Hepatocyte (in vitro differentiated cells): ENCODE data around the gene SLC44A1.

Source experiments
- EZH2 ChIP-seq: fragments of 200-600 bp; sonication (generic); IDR thresholded peaks from 2 replicates; pipeline ENCODE4 v1.6.1; 2016; ENCODE audit warnings: antibody characterized with exemption, mild to moderate bottlenecking, borderline replicate concordance
- EZH2phosphoT487 ChIP-seq: fragments of 200-600 bp; sonication (generic); IDR thresholded peaks from one replicate; pipeline ENCODE4 v1.6.1; 2018; ENCODE audit warnings: antibody characterized with exemption, mild to moderate bottlenecking, low read depth, moderate library complexity; ENCODE audit not compliant: unreplicated experiment, severe bottlenecking
- TF ChIP-seq, protein P1 (sequence below): fragments of 200-600 bp; sonication (generic); IDR thresholded peaks from 2 replicates; pipeline ENCODE4 v1.5.1; 2016; ENCODE audit warnings: antibody characterized with exemption, mild to moderate bottlenecking; ENCODE audit not compliant: poor library complexity

DNA sequence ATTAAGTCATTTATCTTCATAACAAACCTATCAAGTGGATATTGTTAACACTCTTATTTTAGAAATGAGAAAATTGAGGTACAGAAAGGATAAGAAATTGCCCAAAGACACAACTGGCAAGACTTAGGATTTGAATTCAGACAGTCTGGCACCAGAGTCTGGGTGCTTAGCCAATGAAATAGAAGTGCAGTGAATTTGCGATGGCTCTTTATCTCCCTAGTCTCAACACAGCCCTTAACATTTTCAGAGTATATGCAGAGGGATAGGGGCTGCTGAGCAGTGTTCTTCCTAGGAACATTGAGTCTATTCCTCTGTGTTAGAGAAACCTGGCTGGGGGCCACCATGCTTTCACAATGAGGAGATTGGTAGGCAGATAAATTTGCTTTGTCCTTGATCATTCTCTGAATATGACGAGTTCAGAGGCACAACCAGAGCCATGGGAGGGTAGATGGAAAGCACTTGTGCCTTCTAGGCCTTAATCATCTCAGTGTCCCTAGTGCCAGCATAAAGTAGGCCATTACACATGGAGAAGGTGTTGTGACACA lies 197.2 kb downstream of the SLC44A1 start:
- no peak for TF ChIP-seq EZH2
- TF ChIP-seq, protein P1, sequence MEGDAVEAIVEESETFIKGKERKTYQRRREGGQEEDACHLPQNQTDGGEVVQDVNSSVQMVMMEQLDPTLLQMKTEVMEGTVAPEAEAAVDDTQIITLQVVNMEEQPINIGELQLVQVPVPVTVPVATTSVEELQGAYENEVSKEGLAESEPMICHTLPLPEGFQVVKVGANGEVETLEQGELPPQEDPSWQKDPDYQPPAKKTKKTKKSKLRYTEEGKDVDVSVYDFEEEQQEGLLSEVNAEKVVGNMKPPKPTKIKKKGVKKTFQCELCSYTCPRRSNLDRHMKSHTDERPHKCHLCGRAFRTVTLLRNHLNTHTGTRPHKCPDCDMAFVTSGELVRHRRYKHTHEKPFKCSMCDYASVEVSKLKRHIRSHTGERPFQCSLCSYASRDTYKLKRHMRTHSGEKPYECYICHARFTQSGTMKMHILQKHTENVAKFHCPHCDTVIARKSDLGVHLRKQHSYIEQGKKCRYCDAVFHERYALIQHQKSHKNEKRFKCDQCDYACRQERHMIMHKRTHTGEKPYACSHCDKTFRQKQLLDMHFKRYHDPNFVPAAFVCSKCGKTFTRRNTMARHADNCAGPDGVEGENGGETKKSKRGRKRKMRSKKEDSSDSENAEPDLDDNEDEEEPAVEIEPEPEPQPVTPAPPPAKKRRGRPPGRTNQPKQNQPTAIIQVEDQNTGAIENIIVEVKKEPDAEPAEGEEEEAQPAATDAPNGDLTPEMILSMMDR: no peak
- no peak for TF ChIP-seq EZH2phosphoT487
